Glutamatergic neuron (in vitro differentiated cells): Measurements from ENCODE around the gene UBAC1. TPM values are rescaled to one million over a fixed set of nuclear protein-coding genes. Genes with fewer than 3 reads are reported as not detected.

Source experiments
- DNase-seq: peaks from one replicate; pipeline ENCODE4 v3.0.0; 2022
- H3K27ac Mint-ChIP-seq: one replicate; pipeline ENCODE4 v1.8.0; 2020; ENCODE audit warnings: mild to moderate bottlenecking, mixed read lengths, inconsistent platforms; ENCODE audit not compliant: unreplicated experiment
- H3K27me3 Mint-ChIP-seq: one replicate; pipeline ENCODE4 v1.8.0; 2020; ENCODE audit warnings: mild to moderate bottlenecking, moderate library complexity, mixed read lengths, inconsistent platforms; ENCODE audit not compliant: unreplicated experiment
- H3K36me3 Mint-ChIP-seq: one replicate; pipeline ENCODE4 v1.8.0; 2020; ENCODE audit warnings: mild to moderate bottlenecking, mixed read lengths, inconsistent platforms; ENCODE audit not compliant: unreplicated experiment
- H3K4me1 Mint-ChIP-seq: one replicate; pipeline ENCODE4 v1.8.0; 2020; ENCODE audit warnings: mild to moderate bottlenecking, low read depth, mixed read lengths, inconsistent platforms; ENCODE audit not compliant: unreplicated experiment
- H3K4me3 Mint-ChIP-seq: one replicate; pipeline ENCODE4 v1.8.0; 2020; ENCODE audit warnings: mild to moderate bottlenecking, mixed read lengths, inconsistent platforms; ENCODE audit not compliant: unreplicated experiment
- H3K9me3 Mint-ChIP-seq: one replicate; pipeline ENCODE4 v1.8.0; 2020; ENCODE audit warnings: mild to moderate bottlenecking, moderate library complexity, mixed read lengths, inconsistent platforms; ENCODE audit not compliant: unreplicated experiment
- total RNA-seq: library from RNA; stranded (reverse); fragmentation: NEBNext Ultra II Directional; extraction: Animal tissue kit (Norgen Biotek cat#: 25700); gene quantifications from one replicate; pipeline ENCODE4 v1.2.1, GENCODE V29; 2021; ENCODE audit not compliant: unreplicated experiment
- TF ChIP-seq, protein P1 (sequence below): fragments of 200-600 bp; sonication (generic); IDR thresholded peaks from one replicate; pipeline ENCODE4 v1.5.0; 2021; ENCODE audit not compliant: partially characterized antibody, unreplicated experiment

UBAC1 gene
- total RNA-seq, 1 donor from 2014 or later, result 48.4 TPM

DNA sequence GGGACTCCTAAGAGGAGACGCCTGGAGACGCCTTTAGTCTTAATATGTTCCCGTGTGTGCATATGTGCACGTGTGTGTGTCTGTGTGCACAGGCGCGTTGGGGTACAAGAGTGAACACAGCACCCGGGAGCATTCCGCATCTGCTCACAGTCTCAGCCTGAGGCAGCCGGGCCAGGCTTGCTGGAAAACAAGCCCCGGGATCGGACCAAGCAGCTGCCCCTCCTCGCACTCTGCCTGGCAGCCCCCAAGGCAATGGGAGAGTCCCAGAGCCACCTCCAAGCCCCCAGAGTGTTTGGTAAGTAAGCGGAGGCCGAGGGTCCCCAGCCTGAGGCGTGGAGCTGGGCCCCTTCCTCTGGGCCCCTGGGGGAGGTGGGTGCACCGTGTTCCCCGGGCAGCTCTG lies 27.3 kb upstream of the UBAC1 start:
- Mint-ChIP-seq H3K27ac (no peak overlapping the region), H3K4me3 (no peak overlapping the region), H3K27me3 (no peaks in the 10 kb centered on the region), H3K9me3 (peaks cover 2% of the 10 kb centered on the region), H3K4me1 (peaks cover 4% of the 10 kb centered on the region), H3K36me3 (no peaks in the 10 kb centered on the region)
- no peak for DNase-seq
- TF ChIP-seq, protein P1, sequence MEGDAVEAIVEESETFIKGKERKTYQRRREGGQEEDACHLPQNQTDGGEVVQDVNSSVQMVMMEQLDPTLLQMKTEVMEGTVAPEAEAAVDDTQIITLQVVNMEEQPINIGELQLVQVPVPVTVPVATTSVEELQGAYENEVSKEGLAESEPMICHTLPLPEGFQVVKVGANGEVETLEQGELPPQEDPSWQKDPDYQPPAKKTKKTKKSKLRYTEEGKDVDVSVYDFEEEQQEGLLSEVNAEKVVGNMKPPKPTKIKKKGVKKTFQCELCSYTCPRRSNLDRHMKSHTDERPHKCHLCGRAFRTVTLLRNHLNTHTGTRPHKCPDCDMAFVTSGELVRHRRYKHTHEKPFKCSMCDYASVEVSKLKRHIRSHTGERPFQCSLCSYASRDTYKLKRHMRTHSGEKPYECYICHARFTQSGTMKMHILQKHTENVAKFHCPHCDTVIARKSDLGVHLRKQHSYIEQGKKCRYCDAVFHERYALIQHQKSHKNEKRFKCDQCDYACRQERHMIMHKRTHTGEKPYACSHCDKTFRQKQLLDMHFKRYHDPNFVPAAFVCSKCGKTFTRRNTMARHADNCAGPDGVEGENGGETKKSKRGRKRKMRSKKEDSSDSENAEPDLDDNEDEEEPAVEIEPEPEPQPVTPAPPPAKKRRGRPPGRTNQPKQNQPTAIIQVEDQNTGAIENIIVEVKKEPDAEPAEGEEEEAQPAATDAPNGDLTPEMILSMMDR, result no peak

DNA sequence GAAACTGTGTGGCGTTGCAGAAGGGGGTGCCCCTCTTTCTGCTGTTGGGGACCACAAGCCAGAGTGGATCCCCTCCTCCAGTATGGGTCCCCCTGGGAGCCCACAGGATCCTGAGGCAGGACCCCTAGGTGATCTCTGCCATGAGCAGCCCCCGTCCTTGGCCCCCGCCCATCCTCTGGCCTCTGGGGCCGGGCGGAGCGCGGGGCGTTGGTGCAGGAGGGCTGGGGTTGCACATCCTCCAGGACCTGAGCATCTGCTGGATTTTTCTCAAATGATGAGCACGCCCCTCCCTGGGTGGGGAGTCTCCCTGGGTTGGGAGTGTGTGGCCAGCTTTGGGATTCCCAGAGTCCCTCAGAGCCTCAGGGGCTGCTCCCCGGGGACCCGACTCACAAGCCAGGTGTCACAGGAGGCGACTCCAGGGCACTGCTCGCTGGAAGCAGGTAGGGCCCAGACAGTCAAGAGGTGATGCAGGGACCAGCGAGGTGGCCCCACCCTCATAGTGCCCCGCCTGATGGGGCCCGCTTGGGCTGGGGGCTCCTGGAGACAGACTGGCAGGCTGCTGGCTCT lies 26.7 kb upstream of the UBAC1 start:
- DNase-seq, result no peak
- Mint-ChIP-seq H3K4me1 (peaks cover 4% of the 10 kb centered on the region), H3K4me3 (no peak overlapping the region), H3K9me3 (peaks cover 2% of the 10 kb centered on the region), H3K27ac (no peak overlapping the region), H3K27me3 (no peaks in the 10 kb centered on the region), H3K36me3 (no peaks in the 10 kb centered on the region)
- TF ChIP-seq, protein P1, result no peak

DNA sequence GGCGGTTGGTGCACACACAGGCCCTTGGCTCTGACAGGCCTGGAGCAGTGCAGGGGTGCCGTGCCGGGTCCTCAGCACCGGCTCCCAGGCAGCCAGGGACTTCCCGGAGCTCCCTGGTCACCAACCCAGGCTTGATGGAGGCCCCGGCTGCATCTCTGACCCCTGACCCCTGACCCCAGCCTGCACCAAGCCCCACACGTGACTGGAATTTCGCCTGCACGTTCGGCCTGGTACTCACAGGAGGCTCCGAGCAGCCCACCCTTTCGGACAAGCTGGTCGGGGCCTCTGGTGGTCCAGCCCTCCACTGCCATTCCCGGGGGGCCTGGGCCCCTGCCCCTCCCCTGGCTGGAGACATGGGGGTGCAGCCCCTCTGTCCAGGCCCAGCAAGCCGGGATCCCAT lies 25.4 kb upstream of the UBAC1 start:
- H3K4me3 Mint-ChIP-seq, result no peak overlapping the region
- H3K27ac Mint-ChIP-seq, result no peak overlapping the region
- no peak for DNase-seq
- H3K4me1 Mint-ChIP-seq, result peaks cover 4% of the 10 kb centered on the region
- no peaks in the 10 kb centered on the region for H3K36me3 Mint-ChIP-seq
- no peaks in the 10 kb centered on the region for H3K27me3 Mint-ChIP-seq
- TF ChIP-seq, protein P1, result no peak
- H3K9me3 Mint-ChIP-seq, result peaks cover 2% of the 10 kb centered on the region

DNA sequence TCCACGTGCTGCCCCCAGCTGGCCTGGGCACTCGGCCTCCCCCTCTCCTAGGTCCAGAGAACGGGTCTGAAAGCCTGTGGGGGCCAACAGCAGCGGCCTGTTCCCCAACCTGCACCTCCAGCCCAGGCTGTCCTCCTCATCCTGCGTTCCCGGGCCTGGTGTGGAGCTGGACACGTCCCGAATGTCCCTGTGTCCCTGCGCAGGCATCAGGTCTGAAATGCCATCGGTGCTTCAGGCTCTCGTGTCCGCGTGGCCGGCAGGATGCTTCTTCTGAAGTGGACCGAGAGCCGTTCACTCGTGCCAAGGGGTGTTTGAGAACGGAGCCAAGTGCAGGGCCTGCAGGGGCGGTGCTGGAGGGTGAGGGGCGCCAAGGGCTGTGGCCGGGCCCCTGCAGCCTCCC lies 24.7 kb upstream of the UBAC1 start:
- Mint-ChIP-seq H3K36me3 (no peaks in the 10 kb centered on the region), H3K4me3 (no peak overlapping the region), H3K27ac (no peak overlapping the region), H3K9me3 (peaks cover 2% of the 10 kb centered on the region), H3K4me1 (peaks cover 4% of the 10 kb centered on the region), H3K27me3 (no peaks in the 10 kb centered on the region)
- no peak for DNase-seq
- TF ChIP-seq, protein P1, result no peak

DNA sequence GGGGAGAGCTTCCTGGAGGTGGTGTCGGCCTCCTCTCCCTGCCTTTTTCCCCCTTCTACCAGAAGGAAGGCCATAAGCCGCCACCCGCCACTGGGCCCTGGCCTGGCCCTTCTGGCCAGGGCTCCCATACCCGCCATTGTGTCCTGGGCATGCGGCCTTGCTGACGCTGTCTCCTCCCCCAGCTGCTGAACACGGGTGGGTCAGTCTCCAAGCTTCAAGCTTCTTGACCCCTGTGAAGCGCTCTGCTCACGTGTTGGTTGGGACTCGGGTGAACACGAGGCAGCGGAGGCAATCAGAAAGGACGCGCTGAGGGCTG lies 24.2 kb upstream of the UBAC1 start:
- H3K9me3 Mint-ChIP-seq, result peaks cover 1% of the 10 kb centered on the region
- H3K27me3 Mint-ChIP-seq, result no peaks in the 10 kb centered on the region
- no peak for DNase-seq
- TF ChIP-seq, protein P1, result no peak
- H3K36me3 Mint-ChIP-seq, result no peaks in the 10 kb centered on the region
- H3K27ac Mint-ChIP-seq, result no peak overlapping the region
- peaks cover 4% of the 10 kb centered on the region for H3K4me1 Mint-ChIP-seq
- H3K4me3 Mint-ChIP-seq, result no peak overlapping the region
